Stromal cell of bone marrow (primary cell): Measurements from ENCODE around the gene LZTS2.

Source experiments
- DNase-seq: peaks from one replicate; pipeline ENCODE4 v3.0.0-alpha.2; 2012; ENCODE audit warnings: low read depth

The LZTS2 gene

DNA sequence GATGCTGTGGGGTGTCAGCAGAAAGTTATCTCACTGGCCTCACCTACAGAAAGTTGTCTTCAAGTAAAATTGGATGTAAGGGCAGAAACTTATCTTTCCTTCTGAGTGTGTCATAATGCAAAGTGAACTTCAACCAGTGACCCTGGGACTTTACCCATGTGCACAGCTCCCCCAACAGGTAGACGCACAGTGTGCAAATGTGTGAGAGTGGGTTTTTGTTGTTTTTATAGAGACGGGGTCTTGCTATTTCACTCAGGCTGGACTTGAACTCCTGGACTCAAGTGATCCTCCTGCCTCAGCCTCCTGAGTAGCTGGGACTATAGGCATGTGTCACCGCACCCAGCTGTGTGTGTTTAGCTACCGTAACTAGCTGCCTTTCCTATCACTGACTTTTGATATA lies 55.8 kb downstream of the LZTS2 start:
- DNase-seq = no peak

DNA sequence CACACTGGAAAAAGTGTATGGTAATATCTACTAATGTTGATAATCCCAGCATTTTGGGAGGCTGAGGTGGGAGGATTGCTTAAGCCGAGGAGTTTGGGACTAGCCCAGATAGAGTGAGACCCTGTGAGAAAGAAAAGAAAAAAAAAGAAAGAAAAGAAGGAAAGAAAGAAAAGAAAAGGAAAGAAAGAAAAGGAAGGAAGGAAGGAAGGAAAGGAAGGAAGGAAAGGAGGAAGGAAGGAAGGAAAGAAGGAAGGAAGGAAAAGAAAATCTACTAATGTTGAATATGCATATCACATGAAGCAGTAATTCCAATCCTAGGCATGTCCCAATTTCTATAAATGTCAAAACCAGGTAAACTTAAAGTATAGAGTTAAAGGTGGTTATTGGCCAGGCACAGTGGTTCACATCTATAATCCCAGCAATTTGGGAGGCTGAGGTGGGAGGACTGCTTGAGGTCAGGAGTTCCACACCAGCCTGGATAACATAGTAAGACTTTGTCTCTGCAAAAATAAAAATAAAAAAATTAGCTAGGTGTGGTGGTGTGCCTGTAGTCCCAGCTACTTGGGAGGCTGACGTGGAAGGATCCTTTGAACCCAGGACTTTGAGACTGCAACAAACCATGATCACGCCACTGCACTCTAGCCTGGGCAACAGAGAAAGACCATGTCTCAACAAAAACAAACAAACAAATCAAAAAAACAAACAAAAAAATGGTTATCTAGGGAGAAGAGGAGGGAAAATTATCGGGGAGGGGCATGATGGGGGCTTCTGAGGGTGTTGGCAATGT lies 57.0 kb downstream of the LZTS2 start:
- DNase-seq = no peak
